SK-N-SH (cell line): ENCODE measurements around the gene IMPG1. TPM values are rescaled to one million over a fixed set of nuclear protein-coding genes. Genes with fewer than 3 reads are reported as not detected.

Source experiments
- CTCF ChIA-PET: fragments of 300-600, 350-600 bp; formaldehyde crosslinking; extraction: SDS; loops from one replicate; lab custom pipeline; 2021; lab: Yijun Ruan, JAX
- POLR2A ChIA-PET: fragments of 350-600 bp; sonication (Branson Sonifier 250); formaldehyde crosslinking; extraction: SDS; loops from one replicate; lab custom pipeline; 2020; ENCODE audit warnings: antibody characterized with exemption, inconsistent platforms; lab: Yijun Ruan, JAX
- DNase-seq: peaks from one replicate; pipeline ENCODE4 v3.0.0; 2012
- H2AFZ ChIP-seq: fragments of 200-600 bp; sonication (generic); 2 replicates; pipeline ENCODE4 v1.8.1; 2016; ENCODE audit warnings: antibody characterized with exemption, mild to moderate bottlenecking, low read depth
- H3F3A ChIP-seq: fragments of 200-600 bp; sonication (generic); replicated peaks from 2 replicates; pipeline ENCODE3; 2016; ENCODE audit warnings: antibody characterized with exemption, mild to moderate bottlenecking; ENCODE audit not compliant: insufficient read depth
- H3K27ac ChIP-seq, 2 experiments: fragments of 200-500 bp in 1 of 2; fragments of 200-600 bp in 1 of 2; sonication (Bioruptor generic) in 1 of 2; sonication (generic), shearing (Covaris generic) in 1 of 2; 2 replicates each; pipeline versions ENCODE4 v1.5.1 to v1.6.1; 2014 to 2016; ENCODE audit warnings: low read depth in 2 of 2, inconsistent platforms in 1 of 2, low read length in 1 of 2, mild to moderate bottlenecking in 1 of 2, mixed read lengths in 1 of 2
- H3K27me3 ChIP-seq: fragments of 200-600 bp; sonication (generic), shearing (Covaris generic); 2 replicates; pipeline ENCODE4 v1.6.1; 2016; ENCODE audit warnings: mixed run types; ENCODE audit not compliant: insufficient read depth
- H3K36me3 ChIP-seq, 2 experiments: fragments of 200-500 bp in 1 of 2; fragments of 200-600 bp in 1 of 2; sonication (Bioruptor generic) in 1 of 2; sonication (generic) in 1 of 2; replicated peaks in 1 of 2; 2 replicates each; pipeline versions ENCODE3 to v1.5.1; 2014 to 2016; ENCODE audit warnings: low read length in 1 of 2, mild to moderate bottlenecking in 1 of 2; ENCODE audit not compliant: insufficient read depth in 2 of 2, control insufficient read depth in 1 of 2
- H3K4me1 ChIP-seq, 2 experiments: fragments of 200-500 bp in 1 of 2; fragments of 200-600 bp in 1 of 2; sonication (Bioruptor generic) in 1 of 2; sonication (generic), shearing (Covaris generic) in 1 of 2; 2 replicates each; pipeline versions ENCODE4 v1.5.1 to v1.6.1; 2014 to 2016; ENCODE audit warnings: low read depth in 1 of 2, low read length in 1 of 2, mixed run types in 1 of 2; ENCODE audit not compliant: insufficient read depth in 2 of 2, control insufficient read depth in 1 of 2
- H3K4me2 ChIP-seq: fragments of 200-600 bp; sonication (generic), shearing (Covaris generic); 2 replicates; pipeline ENCODE4 v1.6.1; 2017; ENCODE audit warnings: mixed run types
- H3K4me3 ChIP-seq, 2 experiments: fragments of 200-500 bp in 1 of 2; fragments of 200-600 bp in 1 of 2; sonication (Bioruptor generic) in 1 of 2; sonication (generic), shearing (Covaris generic) in 1 of 2; 2 replicates each; pipeline versions ENCODE4 v1.5.1 to v1.8.1; 2014 to 2016; ENCODE audit warnings: low read depth in 2 of 2, inconsistent platforms in 1 of 2, low read length in 1 of 2, mild to moderate bottlenecking in 1 of 2, mixed read lengths in 1 of 2, moderate library complexity in 1 of 2
- H3K79me2 ChIP-seq: fragments of 200-600 bp; sonication (generic); 2 replicates; pipeline ENCODE4 v1.8.1; 2017; ENCODE audit warnings: mild to moderate bottlenecking; ENCODE audit not compliant: insufficient read depth
- H3K9ac ChIP-seq: fragments of 200-600 bp; sonication (generic); 2 replicates; pipeline ENCODE4 v1.6.1; 2017; ENCODE audit warnings: mixed run types
- H3K9me2 ChIP-seq: fragments of 200-600 bp; sonication (generic); 2 replicates; pipeline ENCODE4 v1.6.1; 2017; ENCODE audit warnings: mixed run types
- H3K9me3 ChIP-seq: fragments of 200-600 bp; sonication (generic); 2 replicates; pipeline ENCODE4 v1.6.1; 2017; ENCODE audit warnings: mixed run types, mild to moderate bottlenecking, moderate library complexity
- H4K20me1 ChIP-seq: fragments of 200-600 bp; sonication (generic); 2 replicates; pipeline ENCODE4 v1.6.1; 2017; ENCODE audit warnings: mild to moderate bottlenecking, mixed run types; ENCODE audit not compliant: insufficient read depth
- CHD2 ChIP-seq: fragments of 150-350 bp; IDR thresholded peaks from 2 replicates; pipeline ENCODE4 v1.6.1; 2018; ENCODE audit warnings: low read length; ENCODE audit not compliant: partially characterized antibody
- EZH2phosphoT487 ChIP-seq: fragments of 200-600 bp; sonication (generic); IDR thresholded peaks from 2 replicates; pipeline ENCODE4 v1.6.1; 2017; ENCODE audit warnings: low read depth, mixed run types, mild to moderate bottlenecking, antibody characterized with exemption, moderate library complexity, borderline replicate concordance
- FOSL2 ChIP-seq: IDR thresholded peaks from 2 replicates; pipeline ENCODE4 v1.4.0; 2012; ENCODE audit warnings: low read depth, mild to moderate bottlenecking, moderate library complexity, borderline replicate concordance
- FOXJ3 ChIP-seq: sonication (generic); formaldehyde crosslinking; IDR thresholded peaks from 2 replicates; pipeline ENCODE4 v1.5.1; 2020; ENCODE audit warnings: mild to moderate bottlenecking, missing genetic modification reagents
- FOXM1 ChIP-seq: IDR thresholded peaks from 2 replicates; pipeline ENCODE4 v1.4.0; 2012; ENCODE audit warnings: low read depth, mild to moderate bottlenecking
- GATA2 ChIP-seq: sonication (generic); formaldehyde crosslinking; IDR thresholded peaks from 2 replicates; pipeline ENCODE4 v1.5.0; 2020; ENCODE audit warnings: mild to moderate bottlenecking, missing genetic modification reagents
- JUND ChIP-seq: IDR thresholded peaks from 2 replicates; pipeline ENCODE4 v1.4.0; 2012
- MEF2A ChIP-seq: IDR thresholded peaks from 2 replicates; pipeline ENCODE4 v1.4.0; 2012; ENCODE audit warnings: low read depth, borderline replicate concordance
- NFIC ChIP-seq: IDR thresholded peaks from 2 replicates; pipeline ENCODE4 v1.4.0; 2012; ENCODE audit warnings: borderline replicate concordance
- NRF1 ChIP-seq: IDR thresholded peaks from 2 replicates; pipeline ENCODE4 v1.6.1; 2012; ENCODE audit warnings: low read depth, mild to moderate bottlenecking, low read length
- POLR2AphosphoS5 ChIP-seq: IDR thresholded peaks from 2 replicates; pipeline ENCODE4 v1.6.1; 2012; ENCODE audit warnings: low read depth, low read length
- RXRA ChIP-seq: IDR thresholded peaks from 2 replicates; pipeline ENCODE4 v1.4.0; 2012; ENCODE audit warnings: low read depth, mild to moderate bottlenecking, borderline replicate concordance
- SIN3A ChIP-seq: IDR thresholded peaks from 2 replicates; pipeline ENCODE4 v1.6.1; 2012; ENCODE audit warnings: low read depth, mild to moderate bottlenecking, low read length, moderate library complexity, borderline replicate concordance
- SMC3 ChIP-seq: IDR thresholded peaks from 2 replicates; pipeline ENCODE4 v1.6.1; 2012; ENCODE audit warnings: low read depth, low read length, improper control_type of control experiment
- TCF12 ChIP-seq: IDR thresholded peaks from 2 replicates; pipeline ENCODE4 v1.4.0; 2012
- polyA plus RNA-seq, 3 experiments: library from polyadenylated mRNA; depleted of rRNA; stranded (reverse); fragments of >200 nt; gene quantifications; 2 replicates each; pipeline ENCODE4 v1.2.3, GENCODE V29; 2012
- TF ChIP-seq, protein P1 (sequence below): fragments of 150-350 bp; IDR thresholded peaks from 2 replicates; pipeline ENCODE4 v1.6.1; 2016; ENCODE audit warnings: mild to moderate bottlenecking, low read depth, low read length
- TF ChIP-seq, protein P2 (sequence below): IDR thresholded peaks from 2 replicates; pipeline ENCODE4; 2012
- TF ChIP-seq, protein P3 (sequence below): IDR thresholded peaks from 2 replicates; pipeline ENCODE4 v1.6.1; 2012; ENCODE audit warnings: mild to moderate bottlenecking, low read depth, low read length, moderate library complexity
- TF ChIP-seq, protein P4 (sequence below): IDR thresholded peaks from 2 replicates; pipeline ENCODE4 v1.4.0; 2012; ENCODE audit warnings: low read depth, borderline replicate concordance
- TF ChIP-seq, protein P5 (sequence below): fragments of 200-600 bp; sonication (generic); IDR thresholded peaks from 2 replicates; pipeline ENCODE4 v1.6.1; 2017; ENCODE audit warnings: antibody characterized with exemption, mild to moderate bottlenecking, moderate library complexity

The IMPG1 gene
- polyA plus RNA-seq, 1 of the 3 experiments (the other 2 are of a cell fraction), result not detected

DNA sequence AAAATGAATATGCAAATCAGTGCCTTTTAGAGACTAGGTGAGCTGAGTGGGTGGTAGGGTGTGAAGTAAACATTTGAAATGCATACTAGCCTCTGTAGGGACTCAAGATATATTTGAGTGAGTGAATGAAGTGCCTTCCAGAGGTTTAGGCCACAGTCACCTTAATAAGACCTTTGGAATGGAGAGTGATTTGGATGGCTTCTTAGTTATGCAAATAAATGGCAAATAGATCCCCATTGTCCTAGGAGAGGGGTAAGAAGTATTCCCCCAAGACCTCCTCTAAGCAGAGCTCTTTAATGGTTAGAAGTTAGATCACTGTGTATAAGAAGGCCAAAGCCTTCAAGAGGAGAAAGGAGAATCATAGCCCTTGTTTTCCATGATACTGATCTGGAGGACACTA, 47.8 kb upstream of the IMPG1 start (continued):
- no peak for TF ChIP-seq NFIC
- TF ChIP-seq MEF2A, result no peak

DNA sequence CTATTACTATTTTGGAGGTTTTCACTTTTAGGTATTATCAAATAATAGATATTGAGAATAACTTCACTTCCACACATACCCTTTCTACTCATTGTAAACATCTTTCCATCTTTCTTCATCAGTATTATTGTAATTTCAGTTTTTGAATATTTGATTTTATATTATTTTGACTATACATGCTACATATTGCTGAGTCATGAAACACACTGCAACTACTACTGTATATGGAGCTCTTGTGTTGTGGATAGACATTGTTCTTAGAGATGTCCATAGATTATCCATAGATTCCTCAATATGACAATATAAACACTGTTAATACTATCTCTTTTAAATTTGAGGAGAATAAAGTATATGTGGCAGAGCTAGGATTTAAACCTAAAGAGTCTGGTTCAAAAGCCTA, 819 bp upstream of the IMPG1 start:
- no peaks in the 10 kb centered on the region for H3K27me3 ChIP-seq
- 0 out of 2 replicates have a peak, but pooled peaks cover 3% of the 10 kb centered on the region for H3K9me2 ChIP-seq
- no peak overlapping the region for H3K4me2 ChIP-seq
- CTCF ChIA-PET, result no interaction called here
- no peak overlapping the region for H3K27ac ChIP-seq
- H2AFZ ChIP-seq, result no peak overlapping the region
- no peak for TF ChIP-seq POLR2AphosphoS5
- no peak for TF ChIP-seq GATA2 (CRISPR knock-in tag)
- TF ChIP-seq, protein P1, sequence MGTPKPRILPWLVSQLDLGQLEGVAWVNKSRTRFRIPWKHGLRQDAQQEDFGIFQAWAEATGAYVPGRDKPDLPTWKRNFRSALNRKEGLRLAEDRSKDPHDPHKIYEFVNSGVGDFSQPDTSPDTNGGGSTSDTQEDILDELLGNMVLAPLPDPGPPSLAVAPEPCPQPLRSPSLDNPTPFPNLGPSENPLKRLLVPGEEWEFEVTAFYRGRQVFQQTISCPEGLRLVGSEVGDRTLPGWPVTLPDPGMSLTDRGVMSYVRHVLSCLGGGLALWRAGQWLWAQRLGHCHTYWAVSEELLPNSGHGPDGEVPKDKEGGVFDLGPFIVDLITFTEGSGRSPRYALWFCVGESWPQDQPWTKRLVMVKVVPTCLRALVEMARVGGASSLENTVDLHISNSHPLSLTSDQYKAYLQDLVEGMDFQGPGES, result no peak
- no peak for TF ChIP-seq CHD2
- TF ChIP-seq, protein P2, sequence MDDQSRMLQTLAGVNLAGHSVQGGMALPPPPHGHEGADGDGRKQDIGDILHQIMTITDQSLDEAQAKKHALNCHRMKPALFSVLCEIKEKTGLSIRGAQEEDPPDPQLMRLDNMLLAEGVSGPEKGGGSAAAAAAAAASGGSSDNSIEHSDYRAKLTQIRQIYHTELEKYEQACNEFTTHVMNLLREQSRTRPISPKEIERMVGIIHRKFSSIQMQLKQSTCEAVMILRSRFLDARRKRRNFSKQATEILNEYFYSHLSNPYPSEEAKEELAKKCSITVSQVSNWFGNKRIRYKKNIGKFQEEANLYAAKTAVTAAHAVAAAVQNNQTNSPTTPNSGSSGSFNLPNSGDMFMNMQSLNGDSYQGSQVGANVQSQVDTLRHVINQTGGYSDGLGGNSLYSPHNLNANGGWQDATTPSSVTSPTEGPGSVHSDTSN, result no peak
- TF ChIP-seq, protein P3, sequence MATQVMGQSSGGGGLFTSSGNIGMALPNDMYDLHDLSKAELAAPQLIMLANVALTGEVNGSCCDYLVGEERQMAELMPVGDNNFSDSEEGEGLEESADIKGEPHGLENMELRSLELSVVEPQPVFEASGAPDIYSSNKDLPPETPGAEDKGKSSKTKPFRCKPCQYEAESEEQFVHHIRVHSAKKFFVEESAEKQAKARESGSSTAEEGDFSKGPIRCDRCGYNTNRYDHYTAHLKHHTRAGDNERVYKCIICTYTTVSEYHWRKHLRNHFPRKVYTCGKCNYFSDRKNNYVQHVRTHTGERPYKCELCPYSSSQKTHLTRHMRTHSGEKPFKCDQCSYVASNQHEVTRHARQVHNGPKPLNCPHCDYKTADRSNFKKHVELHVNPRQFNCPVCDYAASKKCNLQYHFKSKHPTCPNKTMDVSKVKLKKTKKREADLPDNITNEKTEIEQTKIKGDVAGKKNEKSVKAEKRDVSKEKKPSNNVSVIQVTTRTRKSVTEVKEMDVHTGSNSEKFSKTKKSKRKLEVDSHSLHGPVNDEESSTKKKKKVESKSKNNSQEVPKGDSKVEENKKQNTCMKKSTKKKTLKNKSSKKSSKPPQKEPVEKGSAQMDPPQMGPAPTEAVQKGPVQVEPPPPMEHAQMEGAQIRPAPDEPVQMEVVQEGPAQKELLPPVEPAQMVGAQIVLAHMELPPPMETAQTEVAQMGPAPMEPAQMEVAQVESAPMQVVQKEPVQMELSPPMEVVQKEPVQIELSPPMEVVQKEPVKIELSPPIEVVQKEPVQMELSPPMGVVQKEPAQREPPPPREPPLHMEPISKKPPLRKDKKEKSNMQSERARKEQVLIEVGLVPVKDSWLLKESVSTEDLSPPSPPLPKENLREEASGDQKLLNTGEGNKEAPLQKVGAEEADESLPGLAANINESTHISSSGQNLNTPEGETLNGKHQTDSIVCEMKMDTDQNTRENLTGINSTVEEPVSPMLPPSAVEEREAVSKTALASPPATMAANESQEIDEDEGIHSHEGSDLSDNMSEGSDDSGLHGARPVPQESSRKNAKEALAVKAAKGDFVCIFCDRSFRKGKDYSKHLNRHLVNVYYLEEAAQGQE, result no peak
- TF ChIP-seq MEF2A, result no peak
- TF ChIP-seq TCF12, result no peak
- no peak for TF ChIP-seq JUND
- no peak for TF ChIP-seq FOXJ3 (CRISPR knock-in tag)
- TF ChIP-seq SIN3A, result no peak
- TF ChIP-seq FOSL2, result no peak
- TF ChIP-seq NRF1, result no peak
- TF ChIP-seq SMC3, result no peak
- TF ChIP-seq, protein P4, sequence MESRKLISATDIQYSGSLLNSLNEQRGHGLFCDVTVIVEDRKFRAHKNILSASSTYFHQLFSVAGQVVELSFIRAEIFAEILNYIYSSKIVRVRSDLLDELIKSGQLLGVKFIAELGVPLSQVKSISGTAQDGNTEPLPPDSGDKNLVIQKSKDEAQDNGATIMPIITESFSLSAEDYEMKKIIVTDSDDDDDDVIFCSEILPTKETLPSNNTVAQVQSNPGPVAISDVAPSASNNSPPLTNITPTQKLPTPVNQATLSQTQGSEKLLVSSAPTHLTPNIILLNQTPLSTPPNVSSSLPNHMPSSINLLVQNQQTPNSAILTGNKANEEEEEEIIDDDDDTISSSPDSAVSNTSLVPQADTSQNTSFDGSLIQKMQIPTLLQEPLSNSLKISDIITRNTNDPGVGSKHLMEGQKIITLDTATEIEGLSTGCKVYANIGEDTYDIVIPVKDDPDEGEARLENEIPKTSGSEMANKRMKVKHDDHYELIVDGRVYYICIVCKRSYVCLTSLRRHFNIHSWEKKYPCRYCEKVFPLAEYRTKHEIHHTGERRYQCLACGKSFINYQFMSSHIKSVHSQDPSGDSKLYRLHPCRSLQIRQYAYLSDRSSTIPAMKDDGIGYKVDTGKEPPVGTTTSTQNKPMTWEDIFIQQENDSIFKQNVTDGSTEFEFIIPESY, result no peak
- no peak for TF ChIP-seq EZH2phosphoT487
- TF ChIP-seq FOXM1, result no peak
- TF ChIP-seq, protein P5, sequence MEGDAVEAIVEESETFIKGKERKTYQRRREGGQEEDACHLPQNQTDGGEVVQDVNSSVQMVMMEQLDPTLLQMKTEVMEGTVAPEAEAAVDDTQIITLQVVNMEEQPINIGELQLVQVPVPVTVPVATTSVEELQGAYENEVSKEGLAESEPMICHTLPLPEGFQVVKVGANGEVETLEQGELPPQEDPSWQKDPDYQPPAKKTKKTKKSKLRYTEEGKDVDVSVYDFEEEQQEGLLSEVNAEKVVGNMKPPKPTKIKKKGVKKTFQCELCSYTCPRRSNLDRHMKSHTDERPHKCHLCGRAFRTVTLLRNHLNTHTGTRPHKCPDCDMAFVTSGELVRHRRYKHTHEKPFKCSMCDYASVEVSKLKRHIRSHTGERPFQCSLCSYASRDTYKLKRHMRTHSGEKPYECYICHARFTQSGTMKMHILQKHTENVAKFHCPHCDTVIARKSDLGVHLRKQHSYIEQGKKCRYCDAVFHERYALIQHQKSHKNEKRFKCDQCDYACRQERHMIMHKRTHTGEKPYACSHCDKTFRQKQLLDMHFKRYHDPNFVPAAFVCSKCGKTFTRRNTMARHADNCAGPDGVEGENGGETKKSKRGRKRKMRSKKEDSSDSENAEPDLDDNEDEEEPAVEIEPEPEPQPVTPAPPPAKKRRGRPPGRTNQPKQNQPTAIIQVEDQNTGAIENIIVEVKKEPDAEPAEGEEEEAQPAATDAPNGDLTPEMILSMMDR, result no peak
- TF ChIP-seq RXRA, result no peak
- H3K4me1 ChIP-seq, result no peaks in the 10 kb centered on the region
- POLR2A ChIA-PET, result no interaction called here
- no peaks in the 10 kb centered on the region for H3K79me2 ChIP-seq
- H3K4me3 ChIP-seq, result no peak overlapping the region
- H3K36me3 ChIP-seq, result no peaks in the 10 kb centered on the region
- no peaks in the 10 kb centered on the region for H3F3A ChIP-seq
- no peaks in the 10 kb centered on the region for H3K9me3 ChIP-seq
- H4K20me1 ChIP-seq, result no peaks in the 10 kb centered on the region
- no peak for DNase-seq
- no peak overlapping the region for H3K9ac ChIP-seq
